NCI-H2107 treated with DMSO at 0.1 percent for 48 hours (cell line): ENCODE results near the gene TRIM40.

Experiments used
- DNase-seq: peaks from one replicate; lab custom pipeline; 2025; ENCODE audit not compliant: unreplicated experiment; lab: John Stamatoyannopoulos, UW

The TRIM40 gene, protein sequence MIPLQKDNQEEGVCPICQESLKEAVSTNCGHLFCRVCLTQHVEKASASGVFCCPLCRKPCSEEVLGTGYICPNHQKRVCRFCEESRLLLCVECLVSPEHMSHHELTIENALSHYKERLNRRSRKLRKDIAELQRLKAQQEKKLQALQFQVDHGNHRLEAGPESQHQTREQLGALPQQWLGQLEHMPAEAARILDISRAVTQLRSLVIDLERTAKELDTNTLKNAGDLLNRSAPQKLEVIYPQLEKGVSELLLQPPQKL

DNA sequence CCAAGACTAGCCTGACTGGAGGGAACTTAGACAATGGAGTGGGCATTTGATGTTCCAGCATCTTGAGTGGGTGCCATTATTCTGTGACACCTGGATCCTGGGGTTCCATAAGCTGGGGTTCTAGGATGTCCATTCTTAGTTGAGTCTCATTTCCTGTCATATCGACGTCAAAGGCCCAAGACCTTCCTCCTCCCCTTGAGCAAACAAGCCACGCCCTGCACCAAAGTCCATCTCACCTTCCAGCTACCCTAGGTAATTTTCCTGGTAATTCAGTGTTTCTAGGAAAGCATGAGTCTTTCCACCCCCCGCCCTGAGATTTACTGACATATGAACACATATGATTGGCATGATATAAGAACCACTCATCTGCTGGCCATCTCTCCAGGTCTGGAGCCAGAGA, at the start of gene TRIM40:
Gene TRIM40 (plus strand): TSS at position 384 of the 400 bp plus-strand sequence. CDS start 897 bp downstream, outside the sequence.
- no peak for DNase-seq

DNA sequence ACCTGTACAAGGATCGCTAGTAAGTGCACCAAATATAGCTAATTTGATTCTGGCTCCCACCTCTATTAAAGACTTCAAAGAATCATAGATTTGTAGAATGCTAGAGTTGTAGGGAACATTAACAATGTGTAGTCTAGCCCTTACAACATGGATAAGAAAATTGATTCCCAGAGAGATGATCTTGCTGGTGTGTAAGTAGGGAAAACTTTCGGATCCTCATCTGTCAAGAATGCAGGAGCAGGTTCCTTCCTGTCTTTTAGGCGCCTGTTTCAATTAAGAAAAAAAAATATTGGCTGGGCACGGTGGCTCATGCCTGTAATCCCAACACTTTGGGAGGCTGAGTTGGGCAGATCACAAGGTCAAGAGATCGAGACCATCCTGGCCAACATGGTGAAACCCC, 48.1 kb upstream of the TRIM40 start:
- DNase-seq: no peak

DNA sequence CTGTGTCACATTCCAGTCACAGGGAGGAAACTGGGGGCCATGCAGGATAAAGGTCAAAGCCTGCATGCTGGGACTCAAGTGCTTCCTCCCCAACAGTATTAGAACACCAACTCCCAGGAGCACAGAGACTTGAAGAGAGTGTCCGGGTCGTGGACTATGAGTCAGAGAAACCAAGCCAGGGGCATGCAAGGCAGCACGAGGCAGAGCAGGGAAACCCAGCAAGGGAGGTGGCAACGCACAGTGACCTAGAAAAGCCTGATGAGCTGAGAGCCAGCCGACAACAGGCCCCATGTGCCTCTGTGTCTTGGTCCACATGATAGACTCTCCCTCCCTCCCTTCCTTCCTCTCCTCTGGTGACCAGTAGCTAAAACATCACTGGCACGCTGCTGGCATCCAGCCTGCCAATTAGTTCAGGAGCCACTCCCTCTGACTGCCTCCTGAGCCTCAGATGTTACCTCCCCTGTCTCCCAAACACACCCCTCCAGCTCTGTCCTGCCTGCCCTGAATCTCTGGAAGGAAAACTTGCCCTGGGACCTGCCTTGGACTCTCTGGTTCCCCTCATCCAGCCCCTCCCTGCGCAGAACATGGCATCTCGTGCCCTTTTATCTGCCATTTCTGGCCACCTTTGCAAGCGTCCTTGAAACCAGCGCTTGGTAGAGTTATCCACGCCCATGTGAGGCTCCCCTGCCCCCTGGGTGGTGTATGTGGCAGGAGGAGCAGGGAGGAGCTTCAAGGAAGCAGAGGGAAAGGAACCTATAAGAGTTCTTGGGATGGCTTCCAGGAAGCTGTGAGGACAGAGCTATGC, 44.2 kb upstream of the TRIM40 start:
- DNase-seq: no peak

DNA sequence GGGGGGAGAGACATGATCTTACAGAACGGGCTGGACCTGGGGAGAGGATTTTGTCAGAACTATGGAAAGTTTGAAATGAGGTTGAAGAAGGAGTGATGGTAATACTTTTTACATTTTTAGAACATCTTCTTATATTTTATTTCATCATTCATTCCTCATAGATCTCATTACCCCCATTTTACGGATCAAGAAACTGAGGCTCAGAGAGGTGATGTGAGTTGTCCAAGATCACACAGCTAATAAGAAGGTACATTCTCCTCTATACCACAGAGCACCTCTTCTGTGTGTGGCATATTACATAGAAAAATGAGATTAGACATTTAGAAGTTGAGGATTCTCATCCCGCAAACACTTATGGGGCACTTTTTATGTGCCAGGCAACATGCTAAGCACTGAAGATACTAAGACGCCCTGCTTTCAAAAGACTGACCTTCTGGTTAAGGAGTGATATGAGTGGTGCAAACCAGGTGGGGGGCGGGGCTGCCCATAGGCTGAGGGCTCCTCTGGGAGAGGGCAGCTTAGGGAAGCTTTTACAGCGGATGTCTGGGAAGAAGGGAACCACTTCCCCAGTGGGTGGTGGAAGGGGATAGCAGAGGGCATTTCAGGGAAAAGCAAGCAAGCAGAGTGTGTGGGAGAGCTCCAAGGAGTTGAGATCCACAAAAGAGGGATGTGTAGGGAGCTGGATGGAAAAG, 42.9 kb upstream of the TRIM40 start:
- DNase-seq: no peak

DNA sequence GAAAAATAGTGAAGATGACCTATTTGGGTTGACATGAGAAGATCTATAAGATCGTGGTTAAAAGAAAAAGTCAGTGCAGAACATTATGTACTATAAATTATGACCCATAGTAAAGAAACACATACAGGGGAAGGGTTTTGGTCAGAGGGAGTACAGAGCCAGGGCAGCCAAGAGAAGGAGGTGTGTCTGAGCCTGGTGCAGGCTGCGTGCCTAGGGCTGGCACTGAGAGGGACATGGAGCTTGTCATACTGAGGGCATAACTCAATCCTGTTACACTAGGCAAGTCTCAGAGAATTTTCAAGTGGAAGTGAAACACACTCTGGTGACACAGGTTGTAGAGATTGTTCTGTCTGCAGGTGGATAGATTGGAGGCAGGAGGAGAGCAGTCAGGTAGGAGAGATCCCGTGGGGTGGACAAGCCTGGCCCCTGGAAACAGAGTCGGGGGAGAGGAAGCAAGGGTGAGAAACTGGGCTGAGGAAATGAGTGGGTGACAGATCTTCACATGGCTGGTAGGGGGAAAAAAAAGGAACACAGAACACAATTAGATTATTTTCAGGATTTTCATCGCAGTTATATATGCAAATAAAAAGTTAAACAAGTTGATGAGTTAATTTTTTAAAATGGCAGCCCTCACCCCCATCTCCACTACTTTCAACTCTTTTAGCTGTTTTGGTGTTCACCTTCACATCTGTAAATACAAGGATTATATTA, 41.8 kb upstream of the TRIM40 start:
- no peak for DNase-seq

DNA sequence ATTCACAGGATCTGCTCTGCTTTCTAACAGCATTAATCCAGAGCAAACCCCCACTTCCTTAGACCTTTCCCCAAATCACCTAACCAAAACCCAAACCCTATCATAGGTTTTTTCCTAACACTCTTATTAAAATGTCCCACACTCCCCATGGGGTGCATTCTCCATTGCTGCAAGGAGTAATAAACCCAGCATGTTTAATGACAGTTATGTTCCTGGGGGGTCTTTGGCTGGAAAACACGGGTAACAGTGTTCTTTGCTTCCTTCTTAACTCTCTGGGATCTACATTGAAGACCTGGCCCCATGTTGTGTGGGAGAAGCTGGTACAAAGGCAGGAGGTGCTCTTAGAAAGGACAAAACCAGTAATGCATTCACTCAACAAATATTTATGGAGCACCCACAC, 39.1 kb upstream of the TRIM40 start:
- DNase-seq: no peak

DNA sequence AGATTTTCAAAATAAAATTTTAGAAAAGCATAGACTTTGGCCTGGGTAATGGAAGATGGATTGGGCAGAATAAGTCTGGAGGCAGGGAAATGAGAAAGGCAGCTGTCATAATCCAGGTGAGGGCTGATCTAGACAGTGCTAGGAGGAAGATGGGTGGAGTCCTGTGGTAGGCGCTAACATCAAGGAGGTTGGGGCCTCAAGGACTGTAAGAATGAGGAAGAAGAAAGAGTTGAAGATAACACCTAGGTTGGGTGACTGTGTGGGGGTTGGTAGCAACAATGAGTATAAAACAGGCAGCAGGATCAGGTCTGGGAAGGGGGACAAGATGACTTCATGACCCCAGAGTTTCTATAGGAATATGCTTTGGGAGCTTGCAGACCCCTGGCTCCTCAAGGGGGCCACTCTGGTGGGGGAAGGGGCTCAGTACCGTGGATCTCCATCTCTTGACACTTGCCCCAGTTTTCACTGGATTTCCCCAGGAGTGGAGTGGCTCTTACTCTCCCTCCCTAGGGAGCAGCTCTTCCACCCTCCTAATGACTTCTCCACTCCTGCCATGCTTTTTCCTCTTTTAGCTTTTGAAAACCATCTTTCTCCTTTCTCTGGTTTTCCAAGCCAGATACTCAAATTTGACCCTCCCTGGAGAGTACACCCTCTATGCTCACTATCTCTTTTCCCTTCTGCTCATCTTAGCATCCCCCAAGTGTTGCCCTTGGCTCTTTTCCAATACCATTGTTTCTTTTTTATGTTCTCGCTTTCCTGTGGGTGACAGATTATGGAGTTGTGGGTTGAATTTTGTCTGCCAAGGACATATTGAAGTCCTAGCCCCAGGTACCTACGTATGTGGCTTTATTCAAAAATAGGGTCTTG, 37.8 kb upstream of the TRIM40 start:
- no peak for DNase-seq

DNA sequence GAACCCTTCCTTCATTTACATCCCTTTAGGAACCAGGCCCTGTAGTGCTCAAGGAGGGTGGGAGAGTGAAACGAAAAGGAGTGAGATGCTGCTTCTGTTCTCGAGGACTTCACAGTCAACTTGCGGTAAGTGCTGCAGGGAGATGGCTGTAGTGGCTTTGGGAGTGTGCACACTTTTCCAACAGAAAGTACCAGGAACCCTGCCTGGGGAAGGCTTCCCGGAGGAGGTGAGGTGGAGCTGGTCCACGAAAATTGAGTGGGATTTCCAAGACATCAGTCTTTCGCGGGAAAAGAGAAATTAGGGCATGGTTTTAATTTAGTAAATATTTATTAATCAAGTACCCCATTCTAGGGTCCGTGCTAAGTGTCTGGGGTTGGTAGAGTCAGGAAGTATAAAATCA, 35.8 kb upstream of the TRIM40 start:
- DNase-seq: no peak

DNA sequence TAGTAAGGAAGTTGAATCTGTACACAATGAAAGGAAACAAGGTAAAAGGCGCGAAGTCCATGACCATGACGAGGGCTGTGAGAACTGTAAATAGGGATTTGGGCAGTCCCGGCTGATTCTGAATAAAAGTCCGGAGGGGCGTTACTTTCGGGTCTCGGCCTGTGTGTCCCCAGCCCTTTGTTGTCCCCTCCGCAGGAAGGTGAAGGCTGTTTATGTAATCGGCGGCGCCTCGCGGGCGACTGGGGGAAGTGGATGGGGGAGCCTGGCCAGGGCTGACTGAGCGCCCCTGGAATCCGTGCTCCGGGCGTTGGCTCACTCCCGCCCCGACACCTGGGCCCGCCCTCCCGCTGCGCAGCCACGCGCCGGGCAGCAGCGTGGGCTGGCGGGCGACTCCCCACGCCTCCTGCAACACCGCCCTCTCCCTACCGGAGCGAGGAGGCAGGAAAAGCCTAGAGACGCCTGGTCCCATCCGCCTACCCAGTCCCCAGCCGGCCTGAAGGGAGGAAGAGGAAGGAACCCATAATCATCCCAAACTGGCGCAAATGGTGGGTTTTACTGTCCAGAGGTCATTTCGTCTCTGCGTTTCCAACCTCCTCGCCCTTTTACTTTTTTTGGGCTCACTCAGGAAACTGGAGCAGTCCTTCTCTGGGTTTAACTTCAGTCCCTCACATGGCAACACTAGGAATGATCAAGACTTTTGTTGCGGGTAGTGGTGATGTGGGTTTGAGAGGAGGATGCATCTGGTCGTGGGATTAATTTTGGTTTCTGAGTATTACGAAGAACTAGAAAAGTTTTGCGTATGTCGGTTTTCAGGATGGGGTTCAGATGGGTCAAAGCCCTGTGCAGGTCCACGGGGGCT, 35.1 kb upstream of the TRIM40 start:
- no peak for DNase-seq

DNA sequence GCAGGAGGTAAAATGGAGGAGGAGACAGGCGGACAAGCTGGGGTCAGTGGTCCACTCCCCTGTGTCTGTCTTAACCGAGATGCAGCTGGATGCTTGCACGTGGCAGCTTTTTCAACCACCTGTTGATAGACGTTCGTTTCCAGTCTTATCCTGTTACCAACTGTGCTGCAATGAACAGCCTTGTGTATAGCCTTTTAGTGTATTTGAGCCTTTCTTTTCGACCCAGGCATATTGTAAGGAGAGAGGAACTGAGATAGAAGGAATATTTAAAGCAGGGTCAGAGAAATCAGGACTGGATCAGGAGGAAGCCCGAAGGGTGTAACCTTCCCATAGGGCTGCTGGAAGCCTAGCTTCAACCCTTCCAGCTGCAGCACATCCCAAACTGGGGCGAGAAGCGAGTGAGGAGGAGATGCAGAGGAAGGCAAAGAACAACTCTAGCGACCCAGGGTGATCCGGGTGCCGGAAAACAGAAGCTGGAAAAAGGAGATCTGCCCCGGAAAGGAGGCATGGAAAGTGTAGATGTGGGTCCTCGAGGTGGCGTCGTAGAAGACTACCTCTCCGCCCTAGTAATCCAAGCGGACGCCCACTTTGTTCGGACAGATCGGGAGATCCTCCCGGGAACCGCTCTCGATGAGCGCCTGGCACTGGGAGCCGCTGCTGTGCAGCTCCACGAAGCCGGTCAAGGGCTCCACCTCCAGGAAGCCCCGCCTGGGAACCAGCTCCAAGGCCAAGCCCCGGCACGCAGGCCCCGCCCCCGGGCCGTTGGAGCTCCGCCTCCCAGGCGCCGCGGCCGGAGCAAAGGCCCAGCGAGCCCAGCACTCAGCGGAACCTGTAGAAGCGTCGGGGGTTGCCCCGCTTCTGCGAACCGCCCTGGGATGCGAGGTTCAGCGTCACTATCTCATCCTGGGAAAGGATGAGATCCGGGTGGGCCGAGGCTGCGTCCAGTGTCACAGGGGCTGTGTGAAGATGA, 34.2 kb upstream of the TRIM40 start:
- peak; percentile 15 for DNase-seq

DNA sequence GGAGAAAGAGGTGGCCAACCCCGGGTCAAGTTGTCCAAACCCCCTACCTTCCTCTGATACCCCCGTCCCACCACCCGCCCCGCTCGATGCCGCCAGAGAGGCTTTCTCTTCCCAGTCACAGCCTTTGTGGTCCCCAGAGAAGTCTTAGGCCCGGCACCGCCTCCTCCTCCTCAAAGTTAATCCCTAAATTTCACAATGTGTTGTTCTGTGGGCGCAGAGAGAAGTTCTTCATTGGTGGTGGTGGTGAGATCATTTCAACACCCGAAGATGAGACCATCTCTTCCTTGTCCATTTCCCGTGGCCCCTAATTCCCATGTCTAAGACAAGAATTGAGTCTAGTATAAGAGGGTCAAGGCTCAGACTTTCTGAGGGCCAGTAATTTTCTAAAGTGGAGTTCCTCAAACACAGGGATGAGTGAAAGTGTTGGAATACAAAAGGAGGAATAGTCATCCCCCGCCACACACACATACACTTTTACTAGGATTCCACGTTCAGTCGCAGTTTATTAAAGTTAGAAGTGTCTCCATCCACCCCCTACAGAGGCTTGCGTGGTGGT, 33.4 kb upstream of the TRIM40 start:
- no peak for DNase-seq

DNA sequence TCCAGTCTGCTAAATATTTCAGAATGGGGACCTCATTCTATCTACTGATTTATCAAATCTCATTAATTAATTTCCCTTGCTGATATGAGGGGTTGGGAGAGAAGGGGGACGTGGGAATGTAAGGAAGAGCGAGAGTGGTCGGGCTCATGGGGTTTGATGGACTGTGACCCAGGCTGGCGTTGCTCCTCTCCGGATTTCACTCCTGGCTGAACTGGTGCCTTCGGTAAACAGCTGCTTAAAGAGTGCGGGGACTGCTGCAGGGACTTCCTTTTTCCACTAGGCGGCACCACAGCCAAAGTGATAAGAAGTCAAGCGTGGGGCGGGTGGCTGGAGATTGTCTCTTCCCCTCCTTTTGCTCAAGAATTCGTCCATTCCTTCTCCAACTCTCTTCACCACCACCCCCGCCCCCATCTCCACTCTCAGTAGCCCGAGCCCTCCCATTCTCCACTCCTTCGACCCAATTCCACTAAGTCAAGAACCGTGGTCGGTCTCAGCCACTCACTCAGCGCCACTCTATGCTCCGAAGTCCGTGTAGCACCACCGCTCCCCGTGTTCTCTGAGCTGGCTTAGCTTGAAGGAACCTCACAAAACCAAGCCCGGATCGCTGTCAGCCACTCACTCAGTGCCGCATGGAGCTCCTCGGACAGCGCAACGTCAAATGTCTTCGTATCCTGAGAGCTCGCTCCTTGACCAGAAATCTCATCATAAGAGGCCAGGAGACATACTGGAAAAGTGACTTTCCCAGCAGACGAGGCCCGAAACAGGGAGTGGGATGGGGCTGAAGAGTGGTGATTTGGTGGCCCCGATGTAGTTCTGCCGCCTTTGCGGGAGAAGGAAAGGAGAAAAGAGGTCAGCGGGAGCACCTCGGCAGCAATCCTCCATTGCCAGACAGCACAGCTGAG, 32.7 kb upstream of the TRIM40 start:
- peak; percentile 35 for DNase-seq

DNA sequence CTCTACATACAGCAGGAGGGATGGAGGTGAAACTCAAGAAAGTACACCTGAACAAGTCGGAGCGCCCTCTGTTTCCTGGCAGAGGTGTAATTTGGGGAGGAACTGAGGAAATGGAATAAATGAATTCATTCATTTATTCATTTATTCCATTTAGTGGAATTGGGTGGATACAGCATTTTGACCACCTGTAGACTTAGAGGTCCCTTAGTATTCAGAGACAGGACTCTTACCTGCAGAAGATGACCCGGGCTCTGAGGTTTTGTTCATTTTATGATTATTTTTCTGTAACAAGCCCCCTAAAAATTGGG, 32.1 kb upstream of the TRIM40 start:
- no peak for DNase-seq

DNA sequence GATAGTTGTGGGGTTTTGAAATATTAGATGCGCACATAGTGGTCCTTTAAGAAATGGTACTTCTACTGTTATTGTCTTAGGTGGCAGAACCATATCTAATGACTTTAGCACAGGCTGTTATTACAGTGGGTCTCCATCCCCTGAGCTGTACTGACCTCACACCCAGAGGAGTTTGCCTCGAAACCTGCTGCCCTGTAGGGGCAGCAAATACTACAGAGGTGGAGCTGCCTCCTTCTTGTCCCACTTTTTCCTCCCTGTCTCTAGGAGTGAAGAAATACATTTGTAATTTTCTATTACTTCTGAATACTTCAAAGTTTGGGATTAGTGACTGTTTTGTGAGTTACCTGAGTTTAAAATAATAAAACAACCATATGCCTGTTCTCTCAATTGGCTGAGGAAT, 31.3 kb upstream of the TRIM40 start:
- DNase-seq: no peak

DNA sequence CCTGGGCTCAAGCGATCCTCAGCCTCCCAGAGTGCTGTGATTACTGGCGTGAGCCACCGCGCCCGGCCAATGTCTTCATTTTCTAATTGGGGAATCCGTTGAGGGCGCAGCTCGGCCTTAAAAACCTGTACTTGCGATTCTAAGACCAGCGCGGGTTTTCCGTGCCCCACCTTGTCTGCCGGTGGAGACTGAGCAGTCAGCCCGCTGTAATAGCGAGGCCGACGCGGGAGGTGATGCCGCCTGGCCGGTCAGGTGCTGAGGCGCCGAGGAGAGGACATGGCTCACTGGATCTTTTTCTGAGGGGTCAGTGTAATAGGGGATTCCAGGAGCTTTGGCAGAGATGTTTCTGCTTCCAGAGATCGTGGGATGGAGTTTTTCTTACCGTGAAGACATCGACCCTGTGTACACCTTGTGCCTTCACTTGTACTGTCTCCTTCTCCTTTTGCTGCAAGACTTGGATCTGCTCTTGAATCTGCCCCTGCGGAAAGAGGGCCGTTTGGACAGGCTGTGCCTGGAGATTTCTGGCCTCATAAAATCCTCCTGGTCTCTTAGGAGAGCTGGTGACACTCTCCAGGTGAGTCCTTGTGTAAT, 24.6 kb upstream of the TRIM40 start:
- no peak for DNase-seq

DNA sequence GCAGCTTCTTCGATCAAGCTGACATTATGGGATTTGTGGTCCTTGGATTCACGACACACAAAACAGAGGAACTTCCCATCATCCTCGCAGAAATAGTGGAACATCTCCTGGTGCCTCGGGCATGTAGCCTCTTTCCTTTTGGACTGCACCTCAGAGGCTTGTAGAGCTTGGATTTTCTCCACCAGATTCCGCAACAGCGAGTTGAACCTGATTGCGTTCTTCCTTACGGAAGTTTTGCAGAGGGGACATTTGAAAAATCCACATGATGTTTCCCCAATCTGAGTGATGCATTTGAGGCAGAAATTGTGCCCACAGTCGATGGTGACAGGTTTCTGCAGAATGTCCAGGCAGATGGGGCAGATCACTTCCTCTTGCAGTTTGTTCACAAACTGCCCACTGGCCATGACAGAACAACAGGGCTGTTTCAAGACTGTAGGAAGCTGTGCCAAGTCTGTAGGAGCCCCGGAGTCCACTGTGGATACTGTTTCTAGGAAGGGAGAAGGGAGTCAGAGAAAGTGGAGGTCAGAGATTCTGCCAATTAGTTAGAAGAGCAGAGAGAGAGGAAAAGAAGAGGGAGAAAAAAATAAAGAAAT, 23.4 kb upstream of the TRIM40 start:
- no peak for DNase-seq
